ENCODE results near the gene PGLYRP3. TPM values are rescaled to one million over a fixed set of nuclear protein-coding genes. Genes with fewer than 3 reads are reported as not detected.

Gene PGLYRP3
- total RNA-seq, 1 donor from 2014 or later: not detected

- ChIA-PET CTCF (no interaction called here), POLR2A (interaction anchor here (0.5 kb wide), 1 partner anchor 280 kb away, joined by 4 read pairs; no protein-coding TSS in a partner anchor)
- DNase-seq (no peak), ATAC-seq (ENCODE audit: low read depth) (no peak)
- Mint-ChIP-seq H3K27ac (no peak overlapping the region), H3K36me3 (ENCODE audit: low read depth) (no peaks in the 10 kb centered on the region), H3K27me3 (peaks cover 30% of the 10 kb centered on the region), H3K9me3 (no peaks in the 10 kb centered on the region), H3K4me3 (no peak overlapping the region), H3K4me1 (peaks cover 14% of the 10 kb centered on the region)
- intact Hi-C loops (cut with micrococcal nuclease): no loop called here
- TF ChIP-seq CTCF (IDR thresholded peaks at IDR 0.05): no peak
Measured at GRCh38 chr1:153360190-153360589, 47.4 kb upstream of the PGLYRP3 start.

GRCh38 chr1:153359241-153359640 is 46.5 kb upstream of the PGLYRP3 start:
- intact Hi-C loops (cut with micrococcal nuclease): no loop called here
- no peaks in the 10 kb centered on the region for H3K36me3 Mint-ChIP-seq (ENCODE audit: low read depth)
- H3K9me3 Mint-ChIP-seq: no peaks in the 10 kb centered on the region
- ATAC-seq (ENCODE audit: low read depth) (no peak), DNase-seq (no peak)
- ChIA-PET CTCF (no interaction called here), POLR2A (no interaction called here)
- no peak for TF ChIP-seq CTCF (IDR thresholded peaks at IDR 0.05)
- no peak overlapping the region for H3K4me3 Mint-ChIP-seq
- peaks cover 14% of the 10 kb centered on the region for H3K4me1 Mint-ChIP-seq
- H3K27me3 Mint-ChIP-seq: peaks cover 25% of the 10 kb centered on the region
- no peak overlapping the region for H3K27ac Mint-ChIP-seq

- Mint-ChIP-seq H3K27me3 (peaks cover 24% of the 10 kb centered on the region), H3K4me1 (peaks cover 14% of the 10 kb centered on the region), H3K4me3 (no peak overlapping the region), H3K27ac (no peak overlapping the region), H3K36me3 (ENCODE audit: low read depth) (no peaks in the 10 kb centered on the region), H3K9me3 (no peaks in the 10 kb centered on the region)
- ChIA-PET POLR2A (no interaction called here), CTCF (no interaction called here)
- no peak for TF ChIP-seq CTCF (IDR thresholded peaks at IDR 0.05)
- no peak for DNase-seq
- intact Hi-C loops (cut with micrococcal nuclease): no loop called here
- ATAC-seq (ENCODE audit: low read depth): no peak
Measured at GRCh38 chr1:153358691-153358975, 45.9 kb upstream of the PGLYRP3 start.

GRCh38 chr1:153357853-153358690 is 45.3 kb upstream of the PGLYRP3 start, which contains the start of gene S100A9:
Gene S100A9 (plus strand): TSS chr1:153357854. CDS start chr1:153358284, 430 bp downstream.
- H3K4me3 Mint-ChIP-seq: no peak within 1 kb of the TSS
- POLR2A ChIA-PET: no interaction called here
- TF ChIP-seq CTCF (IDR thresholded peaks at IDR 0.05): no peak
- no peaks in the 10 kb centered on the region for H3K36me3 Mint-ChIP-seq (ENCODE audit: low read depth)
- intact Hi-C loops (cut with micrococcal nuclease): no loop called here
- no peak for ATAC-seq (ENCODE audit: low read depth)
- peaks cover 22% of the 10 kb centered on the region for H3K27me3 Mint-ChIP-seq
- no peak within 1 kb of the TSS for H3K27ac Mint-ChIP-seq
- peaks cover 14% of the 10 kb centered on the region for H3K4me1 Mint-ChIP-seq
- CTCF ChIA-PET: no interaction called here
- no peak for DNase-seq
- no peaks in the 10 kb centered on the region for H3K9me3 Mint-ChIP-seq

GRCh38 chr1:153357076-153357852 is 44.5 kb upstream of the PGLYRP3 start:
- Mint-ChIP-seq H3K36me3 (ENCODE audit: low read depth) (no peaks in the 10 kb centered on the region), H3K4me3 (no peak overlapping the region), H3K4me1 (peaks cover 14% of the 10 kb centered on the region), H3K27ac (no peak overlapping the region), H3K9me3 (no peaks in the 10 kb centered on the region), H3K27me3 (peaks cover 18% of the 10 kb centered on the region)
- CTCF ChIA-PET: interaction anchor here (1.0 kb wide), 1 partner anchor 138 kb away, joined by 3 read pairs; no protein-coding TSS in a partner anchor
- intact Hi-C loops (cut with micrococcal nuclease): no loop called here
- ATAC-seq (ENCODE audit: low read depth) (no peak), DNase-seq (no peak)
- TF ChIP-seq CTCF (IDR thresholded peaks at IDR 0.05): no peak
- POLR2A ChIA-PET: no interaction called here
